Mammary microvascular endothelial cell (primary cell): ENCODE data around the gene LRRC4B. TPM values are rescaled to one million over a fixed set of nuclear protein-coding genes. Genes with fewer than 3 reads are reported as not detected.

Experiments
- total RNA-seq: library from RNA; depleted of rRNA; stranded (reverse); fragments of >200 nt; gene quantifications from 2 replicates; pipeline ENCODE4 v1.2.3, GENCODE V29; 2015

The LRRC4B gene, protein sequence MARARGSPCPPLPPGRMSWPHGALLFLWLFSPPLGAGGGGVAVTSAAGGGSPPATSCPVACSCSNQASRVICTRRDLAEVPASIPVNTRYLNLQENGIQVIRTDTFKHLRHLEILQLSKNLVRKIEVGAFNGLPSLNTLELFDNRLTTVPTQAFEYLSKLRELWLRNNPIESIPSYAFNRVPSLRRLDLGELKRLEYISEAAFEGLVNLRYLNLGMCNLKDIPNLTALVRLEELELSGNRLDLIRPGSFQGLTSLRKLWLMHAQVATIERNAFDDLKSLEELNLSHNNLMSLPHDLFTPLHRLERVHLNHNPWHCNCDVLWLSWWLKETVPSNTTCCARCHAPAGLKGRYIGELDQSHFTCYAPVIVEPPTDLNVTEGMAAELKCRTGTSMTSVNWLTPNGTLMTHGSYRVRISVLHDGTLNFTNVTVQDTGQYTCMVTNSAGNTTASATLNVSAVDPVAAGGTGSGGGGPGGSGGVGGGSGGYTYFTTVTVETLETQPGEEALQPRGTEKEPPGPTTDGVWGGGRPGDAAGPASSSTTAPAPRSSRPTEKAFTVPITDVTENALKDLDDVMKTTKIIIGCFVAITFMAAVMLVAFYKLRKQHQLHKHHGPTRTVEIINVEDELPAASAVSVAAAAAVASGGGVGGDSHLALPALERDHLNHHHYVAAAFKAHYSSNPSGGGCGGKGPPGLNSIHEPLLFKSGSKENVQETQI
- 0.05 TPM in 1 of 2 replicates, not detected in the other for total RNA-seq

DNA sequence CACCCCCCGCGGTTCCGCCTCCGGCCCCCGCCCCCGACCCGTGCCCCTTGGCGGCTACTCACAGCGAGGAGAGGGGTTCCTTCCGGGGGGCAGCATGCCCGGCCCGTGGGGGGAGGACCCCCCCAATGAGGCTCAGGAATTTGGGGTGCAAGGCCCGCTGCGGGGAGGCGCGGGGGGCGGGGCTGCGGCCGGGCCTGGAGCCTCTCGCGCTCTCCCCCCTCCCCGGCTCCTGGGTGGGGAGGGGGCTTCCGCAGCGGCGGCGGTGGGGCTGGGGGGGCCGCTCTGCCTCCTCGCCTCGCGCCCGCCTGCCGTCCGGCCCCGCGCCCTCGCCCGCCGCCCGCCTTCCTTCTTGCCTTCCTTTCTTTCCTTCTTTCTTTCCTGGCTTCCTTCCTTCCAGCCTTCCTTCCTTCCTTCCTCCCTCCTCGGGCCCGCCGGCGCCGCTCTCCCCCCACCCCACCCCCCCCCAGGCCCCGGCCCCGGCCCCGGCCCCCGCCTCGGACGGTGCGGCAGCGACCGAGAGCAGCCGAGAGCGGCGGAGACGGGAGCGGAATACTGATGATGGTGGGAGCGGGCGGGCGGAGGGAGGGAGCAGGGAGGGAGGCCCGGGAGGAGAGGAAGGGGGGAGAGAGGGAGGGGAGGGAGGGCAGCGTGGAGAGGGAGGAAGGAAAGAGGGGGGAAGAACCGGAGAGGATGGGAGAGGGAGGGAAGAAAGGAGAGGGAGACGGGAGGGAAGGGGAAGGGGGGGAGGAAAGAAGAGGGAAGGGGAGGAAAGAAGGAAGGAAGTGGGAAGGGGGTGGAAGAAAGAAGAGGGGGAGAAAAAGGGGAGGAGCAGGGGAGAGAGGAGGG is at the start of gene LRRC4B:
Gene LRRC4B, minus strand, starts transcription at position 554 of the 846 bp plus-strand sequence. CDS start 19,597 bp downstream, outside the sequence.

DNA sequence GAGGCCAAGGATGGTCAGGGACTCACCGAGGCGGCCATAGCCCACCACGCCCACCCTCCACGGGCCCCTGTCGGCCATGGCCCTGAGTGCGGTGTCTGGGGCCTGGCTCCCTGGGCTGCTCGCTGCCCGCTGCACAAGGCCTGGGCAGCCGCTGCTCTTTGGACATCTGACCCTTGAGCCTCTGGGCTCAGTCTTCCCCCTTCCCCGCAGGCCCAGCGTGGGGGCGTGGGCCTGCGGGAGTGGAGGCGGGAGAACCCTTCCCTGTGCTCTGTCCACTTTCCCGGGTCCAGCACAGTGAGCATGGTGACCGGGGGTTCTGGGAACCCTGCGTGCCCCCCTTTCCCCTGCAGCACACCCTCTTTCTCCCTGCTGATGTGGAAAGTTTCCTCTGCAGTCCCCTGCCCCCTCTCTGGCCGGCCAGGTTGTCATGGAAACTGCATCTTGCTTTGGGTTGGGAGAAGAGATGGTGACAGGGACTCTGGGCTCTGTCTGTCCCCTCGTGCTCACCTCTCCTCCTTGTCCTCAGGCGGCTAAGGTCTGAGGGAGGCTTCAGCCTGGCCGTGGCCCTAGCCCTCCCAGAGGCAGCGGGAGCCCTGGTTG is 54.4 kb downstream of the LRRC4B start, which contains the start of gene ASPDH:
Gene ASPDH, minus strand, starts transcription at position 168 of the 600 bp plus-strand sequence. Its CDS starts 90 bp downstream, at position 78.

DNA sequence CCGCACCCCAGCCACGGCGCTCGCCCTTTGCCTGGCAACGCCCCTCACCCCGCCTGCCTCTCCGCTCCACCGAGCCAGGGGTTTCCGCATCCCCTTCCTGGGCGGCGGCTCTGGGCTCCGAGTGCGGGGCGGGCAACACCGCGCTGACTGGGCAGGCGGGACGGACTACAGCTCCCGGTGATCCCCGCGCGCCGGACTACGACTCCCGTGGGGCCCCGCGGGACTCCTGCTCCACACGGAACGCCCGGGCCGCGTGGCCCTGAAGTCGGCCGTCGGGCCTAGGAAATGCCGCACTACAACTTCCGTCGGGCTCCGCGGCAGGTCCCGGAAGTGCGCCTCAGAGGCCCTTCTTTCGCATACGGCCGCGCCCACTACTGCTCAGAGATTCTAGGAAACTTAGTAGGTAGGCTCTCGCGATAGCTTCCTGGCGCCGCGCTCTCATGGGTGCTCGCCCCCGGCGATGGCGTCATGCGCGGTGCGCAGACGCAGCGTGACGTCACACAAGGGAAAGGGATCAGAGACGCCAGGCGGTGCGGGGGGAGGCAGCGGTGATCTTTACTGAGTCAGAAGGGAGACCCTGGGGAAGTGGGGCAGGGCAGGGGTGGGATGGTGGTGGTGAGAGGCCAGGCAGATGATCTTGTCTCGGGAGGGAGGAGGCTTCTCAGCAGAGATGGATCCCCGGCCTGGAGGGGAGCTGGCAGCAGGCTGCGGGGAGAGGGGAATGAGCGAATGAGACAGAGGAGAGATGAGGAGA is 57.0 kb downstream of the LRRC4B start, which contains the start of gene JOSD2:
Gene JOSD2, minus strand, starts transcription at position 123 of the 754 bp plus-strand sequence. CDS start 760 bp downstream, outside the sequence.

DNA sequence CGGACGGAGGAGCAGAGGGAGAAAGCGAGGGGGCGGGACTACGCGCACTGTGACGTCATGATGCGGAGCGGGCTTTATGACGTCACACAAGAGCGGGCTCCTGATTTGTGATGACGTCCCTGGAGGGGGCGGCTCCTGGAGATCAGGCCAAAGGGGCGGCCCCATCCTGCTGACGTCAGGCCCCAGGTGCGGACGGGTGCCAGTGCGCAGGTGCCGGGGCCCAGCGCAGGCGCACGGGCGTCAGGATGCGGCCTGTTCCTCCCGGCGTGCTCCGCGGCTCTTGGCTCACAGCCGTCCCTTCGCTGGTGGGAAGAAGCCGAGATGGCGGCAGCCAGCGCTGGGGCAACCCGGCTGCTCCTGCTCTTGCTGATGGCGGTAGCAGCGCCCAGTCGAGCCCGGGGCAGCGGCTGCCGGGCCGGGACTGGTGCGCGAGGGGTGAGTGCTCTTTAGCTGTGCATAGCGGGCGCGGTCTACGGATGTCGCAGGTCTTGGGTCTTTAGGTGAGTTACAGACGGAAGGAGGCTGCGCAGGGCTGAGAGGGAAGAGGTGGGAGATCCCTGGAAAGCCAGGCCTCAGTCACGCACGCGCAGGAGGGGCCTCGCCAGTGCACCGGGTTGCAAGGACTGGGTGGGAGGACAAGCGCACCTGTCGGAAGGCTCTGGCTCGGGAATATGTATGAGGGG is 91.9 kb downstream of the LRRC4B start, which contains the start of the genes EMC10 and GARIN5A:
Gene EMC10, plus strand, starts transcription at position 284 of the 683 bp plus-strand sequence. Its CDS starts 38 bp downstream, at position 322.
Gene GARIN5A, minus strand, starts transcription at position 625 of the 683 bp plus-strand sequence. Its CDS starts 460 bp downstream, at position 165.

Other genes starting within 250 kb of the LRRC4B start
- gene KCNC3, start 239.1 kb downstream of the LRRC4B start, total RNA-seq: under 0.01 TPM in 1 of 2 replicates, not detected in the other
- 0.10 and 0.73 TPM in 2 replicates for gene NAPSA, start 202.8 kb downstream of the LRRC4B start, total RNA-seq
- 78.3 and 91.7 TPM in 2 replicates for gene NR1H2, start 192.0 kb downstream of the LRRC4B start, total RNA-seq
- 49.6 and 54.2 TPM in 2 replicates for gene POLD1, start 184.1 kb downstream of the LRRC4B start, total RNA-seq
- not detected in 2 replicates for gene SPIB, start 149.5 kb downstream of the LRRC4B start, total RNA-seq
- not detected in 2 replicates for gene MYBPC2, start 135.5 kb downstream of the LRRC4B start, total RNA-seq
- 77.8 and 90.0 TPM in 2 replicates for gene EMC10, start 91.9 kb downstream of the LRRC4B start, total RNA-seq
- not detected in 2 replicates for gene GARIN5A, start 91.6 kb downstream of the LRRC4B start, total RNA-seq
- gene JOSD2, start 57.2 kb downstream of the LRRC4B start, total RNA-seq: 24.2 and 42.2 TPM in 2 replicates
- gene ASPDH, start 54.5 kb downstream of the LRRC4B start, total RNA-seq: not detected in 2 replicates
- gene SYT3, start 71.4 kb upstream of the LRRC4B start, total RNA-seq: not detected in 2 replicates
- 1.3 and 5.9 TPM in 2 replicates for gene C19orf81, start 81.0 kb upstream of the LRRC4B start, total RNA-seq
- gene SHANK1, start 151.4 kb upstream of the LRRC4B start, total RNA-seq: 0.13 and 0.30 TPM in 2 replicates
- 11.5 and 19.5 TPM in 2 replicates for gene CLEC11A, start 154.9 kb upstream of the LRRC4B start, total RNA-seq
- gene GPR32, start 202.0 kb upstream of the LRRC4B start, total RNA-seq: not detected in 2 replicates
- not detected in 2 replicates for gene ACP4, start 222.0 kb upstream of the LRRC4B start, total RNA-seq